Measurements from ENCODE around the gene FCMR. TPM values are rescaled to one million over a fixed set of nuclear protein-coding genes. Genes with fewer than 3 reads are reported as not detected.

Gene FCMR
- total RNA-seq, 1 experiment from 2014 or later = 1.5 TPM

DNA sequence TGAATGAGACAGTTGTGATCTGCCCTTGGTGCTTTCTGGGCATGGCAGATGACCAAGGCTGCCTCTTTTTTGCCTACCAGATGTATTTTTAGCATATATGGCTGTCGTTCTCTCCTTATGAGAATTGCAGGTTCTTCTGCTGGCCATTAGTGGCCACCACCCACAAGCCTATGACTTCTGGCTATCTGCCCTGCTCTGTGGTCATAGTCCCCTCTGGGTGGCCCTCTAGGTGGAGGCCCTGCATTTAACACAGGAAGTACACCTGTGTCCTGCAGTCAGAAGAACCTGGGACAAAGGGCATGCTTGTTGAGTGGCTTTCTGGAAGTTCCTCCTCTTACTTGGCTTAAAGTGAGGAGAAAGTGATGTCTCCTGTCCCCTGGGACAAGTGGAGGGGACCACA, 42.0 kb upstream of the FCMR start:
- ChIA-PET CTCF (no interaction called here), POLR2A (ENCODE audit: unreplicated experiment) (no interaction called here)
- H3K4me3 ChIP-seq (ENCODE audit: low read length) = no peak overlapping the region
- TF ChIP-seq EZH2phosphoT487 (IDR thresholded peaks at IDR 0.05; ENCODE audit: borderline replicate concordance, low read length) (no peak), EZH2 (IDR thresholded peaks at IDR 0.05; ENCODE audit: low read length, unreplicated experiment) (no peak)
- TF ChIP-seq, protein P1, sequence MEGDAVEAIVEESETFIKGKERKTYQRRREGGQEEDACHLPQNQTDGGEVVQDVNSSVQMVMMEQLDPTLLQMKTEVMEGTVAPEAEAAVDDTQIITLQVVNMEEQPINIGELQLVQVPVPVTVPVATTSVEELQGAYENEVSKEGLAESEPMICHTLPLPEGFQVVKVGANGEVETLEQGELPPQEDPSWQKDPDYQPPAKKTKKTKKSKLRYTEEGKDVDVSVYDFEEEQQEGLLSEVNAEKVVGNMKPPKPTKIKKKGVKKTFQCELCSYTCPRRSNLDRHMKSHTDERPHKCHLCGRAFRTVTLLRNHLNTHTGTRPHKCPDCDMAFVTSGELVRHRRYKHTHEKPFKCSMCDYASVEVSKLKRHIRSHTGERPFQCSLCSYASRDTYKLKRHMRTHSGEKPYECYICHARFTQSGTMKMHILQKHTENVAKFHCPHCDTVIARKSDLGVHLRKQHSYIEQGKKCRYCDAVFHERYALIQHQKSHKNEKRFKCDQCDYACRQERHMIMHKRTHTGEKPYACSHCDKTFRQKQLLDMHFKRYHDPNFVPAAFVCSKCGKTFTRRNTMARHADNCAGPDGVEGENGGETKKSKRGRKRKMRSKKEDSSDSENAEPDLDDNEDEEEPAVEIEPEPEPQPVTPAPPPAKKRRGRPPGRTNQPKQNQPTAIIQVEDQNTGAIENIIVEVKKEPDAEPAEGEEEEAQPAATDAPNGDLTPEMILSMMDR (conservative IDR thresholded peaks at IDR 0.05; ENCODE audit: low read depth, low read length) = 0 out of 2 replicates have a peak, but pooled peaks have one; percentile 8
- no peaks in the 10 kb centered on the region for H3K9me2 ChIP-seq (replicated peaks; ENCODE audit: low read length)
- intact Hi-C loops (cut with micrococcal nuclease) = no loop called here
- H3K79me2 ChIP-seq (ENCODE audit: low read length) = no peaks in the 10 kb centered on the region
- no peak overlapping the region for H3K9ac ChIP-seq (ENCODE audit: low read length)
- no peaks in the 10 kb centered on the region for H3K27me3 ChIP-seq (ENCODE audit: low read length)
- H3K4me1 ChIP-seq (ENCODE audit: insufficient read depth, low read length) = peaks cover 6% of the 10 kb centered on the region; the same call in 1 of the 2 replicates
- H3K36me3 ChIP-seq (ENCODE audit: low read depth, low read length) = no peaks in the 10 kb centered on the region
- no peak overlapping the region for H3K4me2 ChIP-seq (ENCODE audit: low read length)
- H4K20me1 ChIP-seq (ENCODE audit: low read length) = no peaks in the 10 kb centered on the region
- BruUV-seq (replicated peaks) = no TSS peak
- H2AFZ ChIP-seq (ENCODE audit: low read length) = no peak overlapping the region
- H3K9me3 ChIP-seq (ENCODE audit: low read length) = no peaks in the 10 kb centered on the region
- no peak overlapping the region for H3K27ac ChIP-seq (ENCODE audit: low read length)
- no peak for DNase-seq
- ATAC-seq = no peak
- H3F3A ChIP-seq (ENCODE audit: low read length, unreplicated experiment) = no peaks in the 10 kb centered on the region

DNA sequence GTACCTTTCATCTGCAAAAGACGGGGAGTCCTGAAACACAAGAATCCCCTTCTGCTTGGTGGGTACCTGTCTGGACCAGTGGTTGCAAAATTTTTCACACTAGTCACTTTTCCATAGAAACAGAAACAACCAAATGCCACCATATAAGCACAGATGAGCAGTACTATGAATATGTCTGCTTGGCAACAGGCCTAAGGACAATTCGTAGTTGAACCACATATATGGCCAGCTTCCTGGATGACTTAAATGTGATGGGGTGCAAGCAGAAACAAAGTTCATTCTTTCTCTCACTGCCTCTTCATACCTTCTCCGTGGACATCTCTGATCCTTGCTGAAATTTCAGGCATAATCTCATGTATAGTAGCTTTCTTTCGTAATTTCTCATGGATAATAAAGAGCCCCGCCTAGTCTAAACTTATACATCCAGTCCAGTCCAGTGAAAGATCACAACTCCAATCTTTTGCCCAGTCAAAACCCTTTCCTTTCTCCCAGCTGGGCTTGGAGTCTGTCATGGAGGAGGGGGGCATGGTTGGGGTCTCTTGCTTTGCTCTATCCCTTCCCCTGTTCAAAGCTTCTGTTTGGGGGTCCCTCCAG, 41.5 kb upstream of the FCMR start:
- DNase-seq (peak; percentile 18), ATAC-seq (no peak)
- no TSS peak for BruUV-seq (replicated peaks)
- POLR2A ChIA-PET (ENCODE audit: unreplicated experiment) = interaction anchor here (0.6 kb wide), 1 partner anchor 480 kb away, joined by 3 read pairs; no protein-coding TSS in a partner anchor
- Histone ChIP-seq H3K79me2 (ENCODE audit: low read length) (no peaks in the 10 kb centered on the region), H3K4me1 (ENCODE audit: insufficient read depth, low read length) (peaks cover 6% of the 10 kb centered on the region; the same call in 1 of the 2 replicates), H3K9me3 (ENCODE audit: low read length) (no peaks in the 10 kb centered on the region), H3K9me2 (replicated peaks; ENCODE audit: low read length) (no peaks in the 10 kb centered on the region), H3K27me3 (ENCODE audit: low read length) (no peaks in the 10 kb centered on the region), H3K27ac (ENCODE audit: low read length) (no peak overlapping the region), H3K36me3 (ENCODE audit: low read depth, low read length) (no peaks in the 10 kb centered on the region), H3K9ac (ENCODE audit: low read length) (no peak overlapping the region), H2AFZ (ENCODE audit: low read length) (no peak overlapping the region), H3K4me2 (ENCODE audit: low read length) (no peak overlapping the region), H4K20me1 (ENCODE audit: low read length) (no peaks in the 10 kb centered on the region), H3K4me3 (ENCODE audit: low read length) (no peak overlapping the region), H3F3A (ENCODE audit: low read length, unreplicated experiment) (no peaks in the 10 kb centered on the region)
- CTCF ChIA-PET = no interaction called here
- intact Hi-C loops (cut with micrococcal nuclease) = no loop called here
- no peak for TF ChIP-seq EZH2phosphoT487 (IDR thresholded peaks at IDR 0.05; ENCODE audit: borderline replicate concordance, low read length)
- no peak for TF ChIP-seq EZH2 (IDR thresholded peaks at IDR 0.05; ENCODE audit: low read length, unreplicated experiment)
- TF ChIP-seq, protein P1 (conservative IDR thresholded peaks at IDR 0.05; ENCODE audit: low read depth, low read length) = no peak

DNA sequence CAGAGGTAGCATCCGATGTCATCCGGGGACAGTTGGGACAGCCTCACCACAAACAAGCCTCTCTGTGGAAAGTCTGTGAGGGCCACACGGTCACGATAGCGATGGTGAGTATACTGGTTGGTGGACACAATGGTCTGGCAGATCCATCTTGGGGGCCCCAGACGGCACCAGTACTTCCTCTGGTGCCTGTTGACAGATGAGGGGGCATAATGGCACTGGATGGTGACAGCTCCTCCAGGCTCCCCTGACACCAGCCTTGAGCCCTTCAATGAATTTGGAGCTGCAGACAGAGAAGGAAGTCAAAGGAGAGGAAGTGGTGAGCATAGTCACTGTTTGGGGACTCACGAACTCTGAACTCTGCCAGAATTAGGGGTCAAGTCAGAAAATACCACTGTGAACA, 40.5 kb upstream of the FCMR start:
- Histone ChIP-seq H3K9ac (ENCODE audit: low read length) (no peak overlapping the region), H3K79me2 (ENCODE audit: low read length) (no peaks in the 10 kb centered on the region), H3F3A (ENCODE audit: low read length, unreplicated experiment) (no peaks in the 10 kb centered on the region), H3K4me3 (ENCODE audit: low read length) (no peak overlapping the region), H3K36me3 (ENCODE audit: low read depth, low read length) (no peaks in the 10 kb centered on the region), H3K4me2 (ENCODE audit: low read length) (no peak overlapping the region), H2AFZ (ENCODE audit: low read length) (no peak overlapping the region), H4K20me1 (ENCODE audit: low read length) (no peaks in the 10 kb centered on the region), H3K9me2 (replicated peaks; ENCODE audit: low read length) (no peaks in the 10 kb centered on the region), H3K27ac (ENCODE audit: low read length) (no peak overlapping the region), H3K4me1 (ENCODE audit: insufficient read depth, low read length) (peaks cover 2% of the 10 kb centered on the region; the same call in 1 of the 2 replicates), H3K9me3 (ENCODE audit: low read length) (no peaks in the 10 kb centered on the region), H3K27me3 (ENCODE audit: low read length) (no peaks in the 10 kb centered on the region)
- POLR2A ChIA-PET (ENCODE audit: unreplicated experiment) = interaction anchor here (0.5 kb wide), 1 partner anchor 95 kb away, joined by 4 read pairs; no protein-coding TSS in a partner anchor
- CTCF ChIA-PET = interaction anchor here (0.6 kb wide), 1 partner anchor 151 kb away, joined by 3 read pairs; no protein-coding TSS in a partner anchor
- BruUV-seq (replicated peaks) = no TSS peak
- TF ChIP-seq EZH2 (IDR thresholded peaks at IDR 0.05; ENCODE audit: low read length, unreplicated experiment) = no peak
- TF ChIP-seq, protein P1 (conservative IDR thresholded peaks at IDR 0.05; ENCODE audit: low read depth, low read length) = no peak
- no peak for TF ChIP-seq EZH2phosphoT487 (IDR thresholded peaks at IDR 0.05; ENCODE audit: borderline replicate concordance, low read length)
- ATAC-seq = no peak
- no peak for DNase-seq
- intact Hi-C loops (cut with micrococcal nuclease) = no loop called here

All from PC-3 (cell line).